NT2/D1 (cell line): ENCODE measurements around the gene GLTPD2.
"Not testable (repeated sequence)": the region's sequence is repeated elsewhere in the genome, so short reads cannot be mapped to it uniquely, and the experiment has no call there.

ENCODE experiments used
- DNase-seq: peaks from one replicate; pipeline ENCODE4 v3.0.0-alpha.2; 2011; ENCODE audit warnings: low read depth, low spot score
- H3K27me3 ChIP-seq: 2 replicates; pipeline ENCODE4 v1.6.0; 2011; ENCODE audit warnings: mild to moderate bottlenecking; ENCODE audit not compliant: insufficient read length, insufficient read depth
- H3K36me3 ChIP-seq: 2 replicates; pipeline ENCODE4 v1.6.1; 2011; ENCODE audit warnings: mild to moderate bottlenecking, low read length, mixed read lengths; ENCODE audit not compliant: insufficient read depth, insufficient read length
- H3K4me1 ChIP-seq: 2 replicates; pipeline ENCODE4 v1.5.1; 2011; ENCODE audit not compliant: insufficient read depth, insufficient read length
- H3K4me3 ChIP-seq: 2 replicates; pipeline ENCODE4 v1.5.1; 2011; ENCODE audit warnings: low read depth; ENCODE audit not compliant: insufficient read length
- H3K9ac ChIP-seq: 2 replicates; pipeline ENCODE4 v1.6.0; 2011; ENCODE audit warnings: low read depth; ENCODE audit not compliant: insufficient read length
- H3K9me3 ChIP-seq: 2 replicates; pipeline ENCODE4 v1.5.1; 2011; ENCODE audit warnings: mild to moderate bottlenecking, low read length; ENCODE audit not compliant: insufficient read depth
- SUZ12 ChIP-seq: IDR thresholded peaks from 2 replicates; pipeline ENCODE4 v1.6.1; 2011; ENCODE audit not compliant: insufficient read length, insufficient read depth; ENCODE audit errors: extremely low read depth
- YY1 ChIP-seq: IDR thresholded peaks from 2 replicates; pipeline ENCODE4 v1.6.1; 2011; ENCODE audit not compliant: insufficient read length, insufficient read depth
- ZNF274 ChIP-seq: IDR thresholded peaks from 2 replicates; pipeline ENCODE4 v1.6.1; 2011; ENCODE audit warnings: mild to moderate bottlenecking, low read depth, low read length

GLTPD2 gene

DNA sequence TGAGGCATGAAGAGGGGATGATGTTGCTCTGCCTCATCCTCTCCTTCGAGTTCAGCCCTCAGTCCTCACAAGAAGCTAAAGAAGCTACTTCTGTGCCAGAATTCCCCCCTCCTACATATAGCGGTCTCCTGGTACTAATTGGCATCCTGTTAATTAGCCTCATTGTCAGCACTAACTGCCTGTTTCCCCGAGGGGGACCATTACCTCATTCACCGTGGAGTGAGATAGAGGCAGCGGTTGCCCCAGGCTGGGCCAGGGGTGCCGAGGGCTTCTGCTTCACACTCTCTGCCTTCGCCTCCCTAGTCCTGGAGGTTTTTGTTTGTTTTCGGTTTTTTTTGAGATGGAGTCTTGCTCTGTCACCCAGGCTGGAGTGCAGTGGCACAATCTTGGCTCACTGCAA lies 38.6 kb downstream of the GLTPD2 start:
- no peak overlapping the region for H3K4me3 ChIP-seq
- TF ChIP-seq YY1 (no peak), ZNF274 (no peak), SUZ12 (no peak)
- no peak for DNase-seq
- H3K9ac ChIP-seq, result no peak overlapping the region
- H3K27me3 ChIP-seq, result no peaks in the 10 kb centered on the region
- H3K36me3 ChIP-seq, result peaks cover 15% of the 10 kb centered on the region
- no peaks in the 10 kb centered on the region for H3K4me1 ChIP-seq
- no peaks in the 10 kb centered on the region for H3K9me3 ChIP-seq

DNA sequence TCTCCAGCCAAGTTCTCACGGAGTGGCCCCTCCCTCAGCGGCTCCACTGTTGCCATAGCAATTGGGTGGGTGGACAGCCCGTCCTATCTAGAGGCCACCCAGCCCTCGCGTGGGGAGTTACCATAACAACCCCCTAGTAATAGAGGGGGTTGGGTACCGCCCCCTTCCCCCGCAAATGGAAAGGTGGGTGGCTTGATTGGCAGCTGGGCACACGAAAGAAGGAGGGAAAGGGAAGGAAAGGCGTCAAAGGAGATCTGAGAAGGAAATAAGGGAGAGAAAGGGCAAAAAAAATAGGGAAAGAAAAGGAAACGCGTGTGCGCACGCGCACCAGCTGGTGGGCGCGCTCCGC lies 44.0 kb downstream of the GLTPD2 start:
- not testable (repeated sequence) for H3K27me3 ChIP-seq, H3K36me3 ChIP-seq, DNase-seq, H3K4me1 ChIP-seq, H3K9me3 ChIP-seq
- Histone ChIP-seq H3K4me3 (peak overlapping the region; percentile 73), H3K9ac (peak overlapping the region; percentile 85)

DNA sequence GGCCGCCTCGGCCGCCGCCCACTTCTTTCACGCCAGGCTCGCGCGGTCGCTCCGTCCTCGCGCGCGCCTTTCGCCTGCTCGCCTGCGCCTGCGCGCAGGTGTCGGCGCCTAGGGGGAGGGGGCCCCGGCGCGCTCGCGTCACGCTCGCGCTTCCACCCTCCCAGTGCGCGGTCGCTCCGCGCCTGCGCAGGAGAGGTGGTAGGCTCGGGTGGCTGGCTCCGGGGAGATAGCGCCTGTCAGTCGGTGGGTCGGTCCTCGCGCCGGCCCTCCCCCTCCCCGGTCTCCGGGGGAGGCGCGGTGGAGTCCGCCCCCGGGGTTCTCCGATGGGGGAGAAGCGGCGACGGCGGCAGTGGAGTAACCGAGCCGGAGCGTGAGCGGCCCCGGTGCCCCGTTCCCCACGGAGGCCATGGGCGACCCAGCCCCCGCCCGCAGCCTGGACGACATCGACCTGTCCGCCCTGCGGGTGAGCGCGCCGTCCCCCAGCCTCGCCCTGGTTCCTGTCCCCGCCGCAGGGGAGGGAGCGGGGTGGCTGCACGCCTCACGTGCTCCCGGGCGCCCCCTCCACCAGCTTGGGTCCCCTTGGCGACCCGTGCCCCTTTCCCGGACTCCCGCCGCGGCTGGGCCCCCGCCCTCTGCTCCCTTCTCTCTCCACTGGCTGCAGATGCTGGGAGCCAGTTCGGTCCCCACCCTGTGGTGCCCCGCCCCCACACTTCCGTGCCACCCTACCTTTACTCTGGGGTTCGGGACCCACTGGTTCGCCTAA lies 44.6 kb downstream of the GLTPD2 start, which contains the start of gene MINK1:
Gene MINK1, plus strand, starts transcription at position 163 of the 763 bp plus-strand sequence. Its CDS starts 244 bp downstream, at position 407.
- H3K36me3 ChIP-seq, result peaks cover 10% of the 10 kb centered on the region
- peak; percentile 49 for DNase-seq
- H3K4me1 ChIP-seq, result no peaks in the 10 kb centered on the region
- no peaks in the 10 kb centered on the region for H3K9me3 ChIP-seq
- peak within 1 kb of the TSS; percentile 73 for H3K4me3 ChIP-seq
- peak within 1 kb of the TSS; percentile 85 for H3K9ac ChIP-seq
- no peak for TF ChIP-seq SUZ12
- H3K27me3 ChIP-seq, result no peaks in the 10 kb centered on the region

DNA sequence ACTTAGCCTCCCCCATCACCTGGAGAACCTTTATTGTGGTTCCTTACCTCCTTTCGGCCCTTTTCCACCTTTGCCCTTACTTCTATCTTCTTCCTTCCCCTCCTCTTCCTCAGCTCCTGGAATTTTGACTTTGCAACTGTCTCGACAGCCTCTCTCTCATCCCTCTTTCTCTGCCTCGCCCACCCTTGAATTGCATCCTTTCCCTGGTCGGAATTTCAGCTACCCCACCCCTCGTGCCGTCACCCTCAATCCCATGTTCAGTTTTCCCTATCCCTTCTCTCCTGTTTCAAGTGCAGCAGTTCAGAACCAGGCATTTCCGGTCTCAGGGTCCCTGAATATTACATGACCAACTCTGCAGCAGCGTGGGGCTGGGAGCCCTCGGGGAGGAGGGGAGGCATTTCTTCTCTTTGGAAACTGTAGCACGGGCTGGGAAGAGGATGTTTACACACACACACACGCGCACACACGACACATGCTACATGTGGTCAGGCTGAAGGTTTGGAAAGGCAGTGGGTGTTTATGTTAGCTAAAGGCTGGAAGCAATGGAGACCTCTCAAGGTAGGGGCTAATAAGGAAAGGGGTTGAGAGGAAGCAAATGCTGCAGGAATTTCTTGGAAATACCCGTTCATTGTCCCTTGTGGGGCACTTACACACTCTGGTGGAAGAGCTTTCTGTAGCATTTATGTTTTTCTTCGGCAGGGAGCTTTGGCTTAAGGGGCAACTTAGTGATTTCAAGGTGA lies 45.3 kb downstream of the GLTPD2 start:
- TF ChIP-seq YY1 (no peak), SUZ12 (no peak), ZNF274 (no peak)
- H3K27me3 ChIP-seq, result no peaks in the 10 kb centered on the region
- H3K4me1 ChIP-seq, result no peaks in the 10 kb centered on the region
- H3K9ac ChIP-seq, result peak overlapping the region; percentile 85
- H3K4me3 ChIP-seq, result peak overlapping the region; percentile 73
- peaks cover 13% of the 10 kb centered on the region for H3K36me3 ChIP-seq
- no peak for DNase-seq
- no peaks in the 10 kb centered on the region for H3K9me3 ChIP-seq

DNA sequence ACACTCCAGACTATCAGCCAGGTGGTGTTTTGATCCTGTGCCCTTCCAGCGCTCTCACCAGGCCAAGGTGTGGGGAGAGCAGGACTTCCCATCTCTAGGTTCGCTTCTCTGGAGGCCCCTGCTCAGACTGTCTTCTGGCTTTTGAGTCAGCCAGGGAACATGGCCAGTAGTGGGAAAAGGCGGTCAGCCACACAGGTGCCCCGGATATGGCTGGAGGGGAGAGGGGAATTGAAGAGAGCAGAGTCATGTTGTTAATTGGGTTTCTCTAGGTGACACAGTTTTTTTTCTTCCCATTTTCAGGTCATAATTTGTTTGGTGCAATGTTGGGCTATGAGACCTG lies 45.9 kb downstream of the GLTPD2 start:
- peak overlapping the region; percentile 73 for H3K4me3 ChIP-seq
- no peaks in the 10 kb centered on the region for H3K9me3 ChIP-seq
- no peaks in the 10 kb centered on the region for H3K4me1 ChIP-seq
- H3K27me3 ChIP-seq, result no peaks in the 10 kb centered on the region
- DNase-seq, result no peak
- H3K36me3 ChIP-seq, result peaks cover 13% of the 10 kb centered on the region
- TF ChIP-seq SUZ12 (no peak), ZNF274 (no peak)
- peak overlapping the region; percentile 85 for H3K9ac ChIP-seq

DNA sequence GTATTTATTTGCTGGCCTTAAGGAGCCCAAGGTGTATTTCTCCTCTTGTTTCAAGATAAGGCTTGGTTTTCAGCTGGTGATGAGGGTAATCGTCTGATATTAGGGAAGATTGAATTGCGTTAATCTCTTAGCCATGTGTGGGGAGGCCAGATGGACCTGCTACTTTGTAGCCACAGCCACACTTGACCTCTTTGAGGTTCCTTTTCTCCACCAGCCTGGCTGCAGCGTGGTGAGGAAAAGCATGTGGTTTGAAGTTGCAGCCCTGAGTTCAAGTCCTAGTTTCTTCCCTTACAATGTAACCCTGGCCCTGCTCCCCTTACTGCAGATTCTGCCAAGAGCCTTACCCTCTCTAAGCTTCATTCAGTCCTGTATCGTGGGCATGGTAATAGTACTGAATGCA lies 47.5 kb downstream of the GLTPD2 start:
- no peak for DNase-seq
- Histone ChIP-seq H3K9me3 (no peaks in the 10 kb centered on the region), H3K27me3 (no peaks in the 10 kb centered on the region), H3K36me3 (peaks cover 13% of the 10 kb centered on the region), H3K9ac (no peak overlapping the region), H3K4me1 (no peaks in the 10 kb centered on the region), H3K4me3 (no peak overlapping the region)
- TF ChIP-seq ZNF274 (no peak), YY1 (no peak), SUZ12 (no peak)

DNA sequence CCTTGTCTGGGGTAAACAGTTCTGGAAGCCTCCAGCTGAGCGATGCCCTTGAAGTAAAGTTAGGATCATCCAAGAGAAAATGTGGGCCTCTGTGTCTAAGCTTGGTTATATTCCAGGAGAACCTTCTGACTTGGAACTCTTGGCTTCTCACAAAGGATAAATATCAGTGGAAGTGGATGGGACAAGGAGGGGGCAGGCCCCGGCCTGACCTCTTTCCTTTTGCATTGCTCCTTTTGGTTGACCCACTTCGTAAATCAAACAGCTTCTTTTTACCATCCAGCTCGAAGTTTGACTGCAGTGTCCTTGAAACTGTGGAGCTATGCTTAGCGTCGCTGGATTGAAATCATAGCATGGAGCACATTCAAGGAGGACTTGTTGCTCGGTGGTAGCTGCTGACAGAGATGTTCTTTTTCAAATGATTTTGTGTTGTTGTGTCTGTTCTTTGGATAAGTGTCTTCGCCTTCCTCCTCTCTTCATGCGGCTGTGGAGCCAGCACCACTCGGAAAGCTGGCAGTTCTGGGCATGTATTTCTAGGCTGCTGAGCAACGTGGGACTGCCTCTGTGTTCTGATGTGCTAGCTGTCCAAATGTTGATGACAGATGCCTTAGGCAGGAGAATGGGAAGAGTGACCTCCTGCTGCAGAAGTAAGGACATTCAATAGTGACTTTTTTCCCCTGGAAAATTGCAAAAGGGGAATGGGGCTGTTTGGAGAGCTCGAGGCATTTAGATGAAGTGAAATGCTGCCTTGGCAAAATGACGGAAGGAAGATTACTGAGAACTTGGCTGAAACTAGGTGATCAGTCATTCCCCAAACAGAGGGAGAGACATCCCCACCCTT lies 48.9 kb downstream of the GLTPD2 start:
- H3K9me3 ChIP-seq, result no peaks in the 10 kb centered on the region
- H3K27me3 ChIP-seq, result no peaks in the 10 kb centered on the region
- no peaks in the 10 kb centered on the region for H3K4me1 ChIP-seq
- no peak overlapping the region for H3K4me3 ChIP-seq
- H3K9ac ChIP-seq, result no peak overlapping the region
- H3K36me3 ChIP-seq, result peaks cover 13% of the 10 kb centered on the region
- TF ChIP-seq SUZ12 (no peak), ZNF274 (no peak), YY1 (no peak)
- no peak for DNase-seq
